HG02943 (cell line): ENCODE data around the gene GPD1.
"Not testable (repeated sequence)": the region's sequence is repeated elsewhere in the genome, so short reads cannot be mapped to it uniquely, and the experiment has no call there.

Experiments used
- ATAC-seq: cut with Tn5 transposase; IDR thresholded peaks from one replicate; pipeline ENCODE4 v1.9.1; 2021; ENCODE audit warnings: mild to moderate bottlenecking, low read depth, moderate library complexity; ENCODE audit not compliant: unreplicated experiment

The GPD1 gene

GRCh38 chr12:50120521-50120920 lies 16.7 kb downstream of the GPD1 start:
- no peak for ATAC-seq

GRCh38 chr12:50120953-50121352 lies 17.1 kb downstream of the GPD1 start:
- no peak for ATAC-seq

GRCh38 chr12:50121641-50122040 lies 17.8 kb downstream of the GPD1 start:
- ATAC-seq, result no peak

GRCh38 chr12:50123203-50123602 lies 19.4 kb downstream of the GPD1 start:
- no peak for ATAC-seq

GRCh38 chr12:50127546-50127945 lies 23.7 kb downstream of the GPD1 start:
- ATAC-seq, result no peak

- ATAC-seq, result no peak
These were observed 25.5 kb downstream of the GPD1 start for GRCh38 chr12:50129290-50129689.

- ATAC-seq, result no peak
These were observed 28.8 kb downstream of the GPD1 start for GRCh38 chr12:50132505-50133135.

- no peak for ATAC-seq
These were observed 39.2 kb downstream of the GPD1 start for GRCh38 chr12:50142993-50143392.

GRCh38 chr12:50145439-50145838 lies 41.6 kb downstream of the GPD1 start:
- ATAC-seq, result no peak

- no peak for ATAC-seq
These were observed 43.5 kb downstream of the GPD1 start for GRCh38 chr12:50147281-50147680.

GRCh38 chr12:50148011-50148410 lies 44.2 kb downstream of the GPD1 start:
- ATAC-seq, result not testable (repeated sequence)

GRCh38 chr12:50149311-50149710 lies 45.5 kb downstream of the GPD1 start:
- ATAC-seq, result no peak

GRCh38 chr12:50151047-50151687 lies 47.4 kb downstream of the GPD1 start:
- no peak for ATAC-seq

GRCh38 chr12:50154947-50155346 lies 51.1 kb downstream of the GPD1 start:
- not testable (repeated sequence) for ATAC-seq

GRCh38 chr12:50156641-50157040 lies 52.8 kb downstream of the GPD1 start:
- no peak for ATAC-seq

- ATAC-seq, result no peak
These were observed 53.5 kb downstream of the GPD1 start for GRCh38 chr12:50157259-50157658.

- no peak for ATAC-seq
These were observed 56.8 kb downstream of the GPD1 start for GRCh38 chr12:50160643-50161042.
